Fibroblast of the conjunctiva (primary cell): ENCODE measurements around the gene HOXA5.

Experiments
- DNase-seq: peaks from one replicate; pipeline ENCODE4 v3.0.0-alpha.2; 2010; ENCODE audit warnings: low read depth

Gene HOXA5

DNA sequence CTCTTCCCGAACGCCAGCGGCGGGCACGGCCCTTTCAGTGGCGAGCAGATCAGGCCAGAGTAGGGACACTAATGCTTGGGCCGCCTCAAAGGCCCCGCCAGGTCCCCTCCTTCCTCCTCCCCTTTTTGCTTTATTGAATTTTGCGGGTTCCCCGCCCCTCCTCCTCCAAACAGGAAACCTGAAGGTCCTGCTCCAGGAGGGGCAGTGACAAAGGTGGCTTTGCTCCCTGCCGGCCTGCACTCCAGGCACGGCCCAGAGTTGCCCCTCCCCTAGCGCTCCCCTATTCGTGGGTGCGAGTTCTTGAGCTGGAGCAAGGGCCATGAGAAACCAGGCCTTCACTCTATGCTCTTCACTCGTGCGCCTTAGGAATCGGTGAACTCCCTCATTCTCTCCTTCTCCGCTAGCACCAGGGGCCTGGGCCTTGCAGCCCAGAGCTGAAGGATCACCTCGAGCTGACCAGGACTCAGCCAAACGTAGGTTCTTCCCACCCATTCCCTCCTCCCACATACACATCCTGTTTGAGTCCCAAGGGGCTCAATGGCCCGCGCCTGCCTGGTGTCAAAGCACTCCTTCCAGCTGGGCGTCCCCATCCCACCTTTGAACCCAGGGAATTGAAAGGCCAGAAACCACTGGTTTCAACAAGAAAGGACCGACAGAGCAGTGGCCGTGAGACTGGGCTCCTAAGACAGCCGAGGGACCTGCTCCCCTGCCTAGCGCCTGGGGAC lies 4.7 kb upstream of the HOXA5 start:
- no peak for DNase-seq

DNA sequence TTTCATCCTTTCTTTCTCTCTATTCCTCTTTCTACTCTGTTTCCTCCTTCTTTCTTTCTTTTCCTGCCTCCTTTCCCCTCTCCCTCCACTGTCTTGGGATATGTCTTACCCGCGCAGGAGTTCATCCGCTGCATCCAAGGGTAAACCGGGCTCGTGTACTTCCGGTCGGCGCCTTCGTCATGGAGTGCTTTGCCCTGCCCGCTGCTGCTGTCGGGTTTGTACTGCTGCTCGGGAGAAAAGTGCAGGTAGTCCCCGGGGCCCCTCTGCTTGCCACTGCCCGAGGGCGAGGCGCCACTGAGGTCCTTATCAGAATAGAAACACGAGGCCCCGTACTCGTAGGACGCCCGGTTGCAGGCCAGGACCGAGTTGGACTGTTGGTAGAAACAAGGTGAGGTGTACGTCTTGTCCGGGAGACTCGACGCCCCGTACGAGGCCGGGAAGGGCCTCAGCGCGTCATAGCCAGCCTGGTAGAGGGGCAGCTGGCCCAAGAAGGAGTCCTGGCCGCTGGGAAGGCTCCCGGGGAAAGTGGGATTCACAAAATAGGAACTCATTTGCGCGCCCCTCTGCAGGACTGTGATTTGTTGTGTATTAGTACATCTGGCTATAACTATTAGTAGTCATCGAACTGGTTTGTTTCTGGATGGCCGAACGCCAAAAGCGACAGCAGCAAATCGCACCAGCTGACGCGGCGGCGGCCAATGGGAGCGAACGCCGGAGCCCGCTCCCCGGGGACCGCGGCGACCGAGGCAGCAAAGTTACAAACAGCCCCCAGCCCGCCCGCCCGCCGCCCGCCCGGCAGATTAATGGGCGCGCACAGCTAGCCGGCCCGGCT lies 3.9 kb upstream of the HOXA5 start, which contains the start of gene HOXA6:
HOXA6 (minus strand) TSS at position 576 of the 832 bp plus-strand sequence; CDS start at position 551, 25 bp downstream.
- no peak for DNase-seq

DNA sequence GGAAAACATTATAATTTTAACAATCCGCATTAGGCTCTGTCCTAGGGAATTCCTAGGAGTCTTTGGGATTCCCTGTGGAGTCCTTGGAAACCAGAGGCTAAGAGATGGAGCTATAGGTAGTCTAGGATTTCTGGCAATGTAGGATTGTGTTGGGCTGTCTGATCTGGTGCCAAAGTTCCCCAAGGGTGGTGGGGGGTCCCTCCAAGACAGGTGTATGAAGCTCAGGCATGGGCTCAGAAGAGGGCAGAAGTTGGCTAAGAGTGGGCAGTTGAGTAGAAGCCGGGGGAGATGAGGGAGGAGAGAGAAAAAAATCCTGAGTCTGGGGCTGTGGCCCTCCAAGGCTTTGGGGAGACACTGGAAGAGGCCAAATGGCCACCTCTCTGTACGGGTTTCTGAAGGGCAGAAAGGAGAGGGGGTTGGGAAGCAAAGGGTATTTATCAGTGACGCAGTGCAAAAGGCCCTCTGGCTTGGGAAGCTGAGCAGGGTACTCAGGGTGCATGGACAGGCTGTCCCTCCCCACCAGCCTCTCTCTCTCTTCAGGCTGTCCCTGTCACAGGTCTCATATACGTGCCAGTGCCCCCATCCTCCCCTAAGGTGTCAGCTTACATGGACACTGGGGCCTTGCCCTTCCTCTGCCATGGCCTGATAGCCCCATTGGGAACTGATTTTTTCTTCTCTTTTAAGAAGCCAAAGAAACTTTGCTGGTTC lies 3.2 kb upstream of the HOXA5 start:
- DNase-seq = no peak

DNA sequence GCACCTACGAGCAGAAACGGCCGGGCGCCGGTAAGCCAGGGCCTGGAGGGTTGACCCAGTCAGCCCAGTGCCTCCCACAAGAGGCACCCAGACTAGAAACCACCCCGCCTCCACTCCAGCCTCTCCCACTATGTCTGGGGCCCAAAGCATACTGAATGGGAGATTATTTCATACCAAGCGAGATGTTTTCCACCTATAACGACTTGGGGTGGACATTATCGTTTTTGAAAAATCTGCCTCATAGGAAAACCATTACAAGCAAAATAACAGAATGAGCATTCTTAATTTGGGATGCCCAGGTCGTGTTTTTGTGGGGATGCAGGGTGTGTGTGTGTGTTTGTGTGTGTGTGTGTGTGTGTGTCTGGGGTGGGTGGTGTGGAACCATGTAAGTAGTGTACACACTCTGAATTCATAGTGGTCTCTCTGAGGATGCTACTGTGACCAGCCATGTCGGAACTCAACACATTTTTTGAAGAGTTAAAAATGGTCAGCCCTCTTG lies 2.5 kb upstream of the HOXA5 start:
- no peak for DNase-seq

DNA sequence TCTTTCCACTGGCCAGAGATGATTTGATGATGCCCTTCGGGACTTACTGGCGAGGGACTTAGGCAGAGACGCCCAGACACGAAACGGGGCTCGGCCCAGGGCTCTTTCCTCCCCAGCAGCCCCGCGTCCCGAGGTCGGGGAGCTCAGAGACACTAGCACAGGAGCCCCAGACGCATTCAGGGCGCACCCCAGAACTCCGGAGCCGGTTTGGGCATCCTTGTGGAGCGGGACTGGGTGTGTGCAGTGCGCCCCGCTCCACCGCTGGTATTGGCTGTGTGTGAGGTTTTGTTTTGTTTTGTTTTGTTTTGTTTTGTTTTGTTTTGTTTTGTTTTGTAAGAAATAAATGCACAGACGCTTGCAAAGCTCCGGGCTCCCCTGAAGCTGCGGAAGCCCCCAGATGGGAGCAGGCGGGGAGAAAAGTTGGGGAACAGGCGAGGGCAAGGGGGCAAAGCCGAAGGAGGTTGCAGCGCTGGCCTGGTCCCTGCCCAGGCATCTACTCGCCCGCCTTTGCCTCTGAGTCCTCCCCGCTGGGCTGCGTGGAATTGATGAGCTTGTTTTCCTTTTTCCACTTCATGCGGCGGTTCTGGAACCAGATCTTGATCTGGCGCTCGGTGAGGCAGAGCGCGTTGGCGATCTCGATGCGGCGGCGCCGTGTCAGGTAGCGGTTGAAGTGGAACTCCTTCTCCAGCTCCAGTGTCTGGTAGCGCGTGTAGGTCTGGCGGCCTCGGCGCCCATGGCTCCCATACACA lies 1.9 kb upstream of the HOXA5 start:
- no peak for DNase-seq

DNA sequence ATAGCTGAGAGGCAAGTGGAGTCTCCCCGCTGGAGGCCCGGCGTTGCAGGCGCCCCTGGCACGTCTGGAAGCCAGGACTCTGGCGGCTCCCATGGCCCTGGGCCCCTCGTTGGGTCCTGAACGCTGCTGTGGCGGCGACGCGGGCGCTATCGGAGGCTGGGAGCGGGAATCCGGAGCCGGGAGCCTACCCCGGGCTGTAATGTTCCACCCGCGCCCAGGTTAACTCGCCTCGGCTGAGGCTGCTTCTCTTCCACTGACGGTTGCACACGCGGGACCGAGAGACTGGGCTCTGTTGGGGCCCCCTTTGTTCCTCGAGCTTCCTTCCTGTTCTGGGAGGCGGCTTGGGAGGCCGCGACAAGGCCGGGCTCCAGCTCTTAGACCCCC lies 1.3 kb upstream of the HOXA5 start:
- DNase-seq = no peak

DNA sequence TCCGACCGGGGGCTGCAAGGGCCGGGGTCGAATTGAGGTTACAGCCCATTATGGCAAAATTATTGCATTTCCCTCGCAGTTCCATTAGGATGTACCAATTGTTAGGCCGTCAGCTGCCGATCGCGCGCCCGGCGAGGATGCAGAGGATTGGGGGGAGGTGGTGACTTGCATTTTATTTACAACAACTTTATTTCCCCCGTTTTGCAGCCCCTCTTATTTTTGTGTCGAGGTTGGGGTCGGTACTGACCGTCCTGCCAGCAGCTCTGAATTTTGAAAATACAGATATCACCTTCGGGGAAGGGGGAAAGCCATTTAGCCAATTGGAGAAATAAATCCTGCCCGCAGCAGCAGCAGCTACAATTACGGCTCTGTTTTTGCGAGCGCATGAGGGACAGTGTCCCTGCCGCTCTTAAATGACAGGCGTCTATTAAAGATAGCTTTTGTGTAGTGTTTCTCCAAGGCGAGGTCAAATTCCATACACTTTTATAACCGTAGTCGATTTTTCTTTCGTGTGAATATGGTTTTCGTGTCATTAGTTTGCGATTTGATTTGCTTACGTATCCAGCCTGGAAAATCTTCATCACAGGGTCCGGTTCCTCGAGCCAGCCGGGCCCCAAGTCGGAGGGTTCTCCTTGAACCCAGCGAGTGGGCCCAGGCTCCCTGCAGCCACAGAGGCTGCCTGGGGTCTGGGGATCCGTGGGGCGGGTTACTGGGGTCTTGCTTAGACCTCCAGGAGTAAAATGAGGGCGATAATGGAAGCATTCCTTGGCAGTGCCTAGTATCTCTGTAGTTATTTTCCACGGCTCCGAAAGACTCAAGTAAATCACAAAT lies 684 bp upstream of the HOXA5 start:
- no peak for DNase-seq

DNA sequence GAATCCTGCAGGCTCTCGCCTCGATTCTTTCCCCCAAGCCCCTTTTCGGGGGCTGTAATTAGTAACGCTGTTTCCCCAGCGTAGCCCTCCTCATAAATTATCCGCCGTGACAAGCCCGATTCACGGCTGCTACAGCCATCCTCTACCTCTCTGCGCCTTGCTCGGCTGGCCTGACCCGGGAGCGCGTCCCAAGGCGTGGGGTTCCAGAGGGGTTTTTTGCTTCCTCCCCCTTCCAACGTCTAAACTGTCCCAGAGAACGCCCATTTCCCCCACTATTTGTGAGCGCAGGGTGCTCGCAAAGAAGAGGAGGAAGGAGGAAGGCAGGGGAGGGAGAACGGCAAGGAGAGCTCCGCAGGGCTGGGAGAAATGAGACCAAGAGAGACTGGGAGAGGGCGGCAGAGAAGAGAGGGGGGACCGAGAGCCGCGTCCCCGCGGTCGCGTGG lies 880 bp downstream of the HOXA5 start:
- DNase-seq = no peak

DNA sequence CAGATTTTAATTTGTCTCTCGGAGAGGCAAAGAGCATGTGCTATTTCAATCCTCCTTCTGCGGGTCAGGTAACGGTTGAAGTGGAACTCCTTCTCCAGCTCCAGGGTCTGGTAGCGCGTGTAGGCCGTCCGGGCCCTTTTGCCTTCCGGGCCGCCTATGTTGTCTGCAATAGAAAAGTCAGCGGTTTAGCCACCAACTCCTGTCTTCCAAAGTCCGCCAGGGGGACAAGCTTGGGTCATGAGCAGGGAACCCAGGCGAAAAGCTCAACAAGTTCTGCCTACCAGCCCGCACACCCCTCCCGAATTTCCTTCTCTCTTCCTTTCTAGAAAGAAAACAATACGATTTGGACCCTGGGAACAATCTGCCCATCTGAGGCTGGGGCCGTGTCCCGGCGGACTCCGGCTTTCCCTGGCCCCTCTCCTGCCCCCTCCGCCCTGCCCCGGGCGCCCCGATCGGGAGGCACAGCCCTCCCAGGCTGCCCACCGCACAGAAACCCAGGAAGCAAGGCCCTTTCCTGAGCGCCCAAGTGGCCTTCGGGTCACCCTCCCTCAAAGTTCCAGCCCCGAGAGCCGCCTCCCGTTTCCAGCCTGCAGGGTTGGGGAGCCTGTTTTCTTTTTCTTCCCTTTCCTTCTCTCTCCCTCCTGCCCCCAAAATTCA lies 1.4 kb downstream of the HOXA5 start:
- no peak for DNase-seq

DNA sequence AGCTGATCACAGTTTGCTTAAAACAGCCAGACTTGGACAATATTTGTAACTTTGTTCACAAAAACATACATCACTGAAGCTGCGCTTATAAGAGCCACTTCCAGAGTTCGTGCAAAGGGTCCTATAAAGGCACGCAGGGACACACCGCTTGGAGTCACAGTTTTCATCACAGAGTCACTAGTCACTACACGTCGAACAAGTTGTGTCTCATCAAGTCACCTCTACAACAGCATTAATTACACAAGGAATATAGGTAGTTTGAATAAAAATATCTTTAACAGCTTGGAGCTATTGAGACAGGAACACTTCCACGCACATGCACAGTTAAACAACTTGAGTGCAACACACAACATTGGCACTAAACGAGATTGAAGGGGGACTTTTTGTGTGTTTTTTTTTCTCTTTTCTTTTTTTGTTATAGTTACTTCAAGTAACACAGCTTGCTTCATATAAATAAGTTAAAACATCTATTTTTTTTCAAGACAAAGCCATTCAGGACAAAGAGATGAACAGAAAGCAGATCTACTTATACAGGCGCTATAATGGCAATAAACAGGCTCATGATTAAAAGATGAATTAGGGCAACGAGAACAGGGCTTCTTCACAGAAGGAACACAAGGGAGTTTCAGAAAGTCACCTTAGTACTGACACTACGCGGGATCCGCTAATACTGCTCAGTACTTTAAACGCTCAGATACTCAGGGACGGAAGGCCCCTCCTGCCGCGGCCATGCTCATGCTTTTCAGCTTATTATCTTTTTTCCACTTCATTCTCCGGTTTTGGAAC lies 2.2 kb downstream of the HOXA5 start:
- no peak for DNase-seq

DNA sequence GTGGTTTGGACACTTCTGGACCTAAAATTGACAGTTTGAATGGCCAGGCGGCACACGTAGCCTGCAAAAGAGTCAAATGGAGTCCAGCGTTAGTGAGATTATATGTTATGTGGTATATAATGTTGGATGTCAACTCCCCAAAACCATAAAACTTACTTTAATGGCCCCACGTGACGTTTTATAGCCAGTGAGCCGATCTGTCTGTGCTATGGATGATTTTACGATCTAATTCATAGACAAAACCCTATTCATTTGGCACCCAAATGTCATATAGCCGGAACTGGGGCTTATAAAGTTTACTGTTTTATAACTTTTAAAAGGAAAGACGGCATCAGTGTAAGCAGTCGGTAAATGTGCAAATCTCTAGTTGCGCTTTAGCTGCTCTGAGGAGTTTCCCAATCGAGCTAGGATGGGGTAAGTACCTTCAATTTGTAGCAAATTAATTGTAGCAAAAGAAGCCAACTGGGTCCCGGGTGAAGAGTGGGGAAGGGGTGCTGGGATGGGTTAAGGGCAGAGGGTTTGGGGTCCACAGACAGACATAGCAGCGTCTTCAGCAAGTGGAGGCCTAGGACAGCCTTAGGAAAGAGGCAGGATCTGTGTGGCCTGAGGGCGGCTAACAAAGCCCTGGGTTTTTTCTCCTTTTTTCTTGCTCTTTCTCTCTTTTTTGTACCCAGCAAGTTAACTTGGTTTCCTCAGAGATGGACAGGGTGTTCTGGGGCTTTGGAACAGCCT lies 3.2 kb downstream of the HOXA5 start:
- DNase-seq = no peak

DNA sequence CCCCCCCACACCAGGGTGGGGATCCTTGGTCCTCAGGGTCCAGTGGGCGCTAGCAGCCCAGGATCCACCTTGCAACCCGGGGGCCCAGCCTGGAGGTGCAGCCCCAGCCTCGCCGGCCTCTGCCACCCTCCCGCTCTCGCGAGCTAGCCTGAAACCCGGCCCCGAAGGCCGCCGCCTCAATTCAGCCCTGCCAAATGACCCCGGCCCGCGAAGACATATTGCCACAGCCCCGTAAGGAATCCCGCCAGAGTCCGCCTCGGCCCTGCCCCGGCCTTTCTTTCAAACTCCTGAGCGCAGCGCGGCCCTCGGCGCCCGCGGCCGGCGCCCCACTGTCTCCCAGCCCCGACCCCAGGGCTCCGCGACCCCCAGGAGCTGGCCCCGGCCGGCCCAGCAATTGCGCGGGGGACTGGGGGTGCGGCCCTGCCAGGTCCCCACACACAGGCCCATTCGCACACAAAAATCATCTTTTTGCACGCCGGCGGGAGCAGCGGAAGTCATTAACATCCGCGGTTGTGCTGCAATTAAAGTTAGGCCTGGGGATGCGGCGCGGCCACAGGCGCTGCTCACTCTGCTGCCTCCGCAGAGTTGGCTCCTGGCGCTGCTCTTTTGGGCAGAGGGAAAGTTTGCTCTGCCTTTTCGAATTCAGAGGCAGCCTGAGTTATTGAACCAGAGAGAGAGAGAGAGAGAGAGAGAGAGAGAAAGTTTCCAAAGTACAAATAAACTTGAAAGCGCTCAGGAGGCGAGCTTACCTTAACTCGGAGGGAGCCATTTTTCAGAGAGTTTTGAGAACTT lies 4.0 kb downstream of the HOXA5 start:
- no peak for DNase-seq

DNA sequence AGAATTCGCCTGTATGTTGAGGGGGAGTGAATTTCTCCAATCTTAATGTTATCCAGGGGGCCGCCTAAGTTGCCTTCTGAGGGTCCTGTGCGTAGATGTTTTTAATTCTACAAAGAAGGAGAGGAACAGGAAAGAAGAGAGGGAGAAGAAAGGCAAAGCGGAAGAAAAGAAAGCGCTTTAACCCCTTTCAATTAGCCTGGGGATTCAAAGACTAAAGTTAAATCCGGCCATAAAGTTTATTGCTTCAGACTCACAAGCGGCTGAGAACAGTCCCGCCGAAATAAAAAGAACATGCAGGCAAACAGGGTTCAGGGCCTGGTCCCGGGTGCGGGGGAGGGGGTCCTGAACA lies 4.5 kb downstream of the HOXA5 start:
- no peak for DNase-seq

DNA sequence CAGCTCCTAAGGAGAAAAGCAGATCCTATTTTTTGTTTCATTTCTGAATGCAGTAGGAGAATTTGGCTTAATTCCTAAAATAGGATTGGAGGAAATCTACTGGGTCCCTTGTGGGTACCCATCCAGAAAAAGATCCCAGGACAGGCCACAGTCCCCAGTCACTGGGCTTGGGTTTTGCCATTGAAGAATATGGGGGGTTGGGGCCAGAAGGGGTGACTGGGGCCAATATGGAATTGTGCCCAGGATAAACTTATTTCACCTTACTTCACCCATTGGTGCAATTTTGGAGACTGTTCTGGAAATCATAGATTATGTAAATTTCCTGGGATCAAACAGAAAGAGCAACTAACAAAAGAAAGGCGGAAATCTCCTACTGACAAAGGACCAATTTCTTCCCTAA lies 5.0 kb downstream of the HOXA5 start:
- no peak for DNase-seq

DNA sequence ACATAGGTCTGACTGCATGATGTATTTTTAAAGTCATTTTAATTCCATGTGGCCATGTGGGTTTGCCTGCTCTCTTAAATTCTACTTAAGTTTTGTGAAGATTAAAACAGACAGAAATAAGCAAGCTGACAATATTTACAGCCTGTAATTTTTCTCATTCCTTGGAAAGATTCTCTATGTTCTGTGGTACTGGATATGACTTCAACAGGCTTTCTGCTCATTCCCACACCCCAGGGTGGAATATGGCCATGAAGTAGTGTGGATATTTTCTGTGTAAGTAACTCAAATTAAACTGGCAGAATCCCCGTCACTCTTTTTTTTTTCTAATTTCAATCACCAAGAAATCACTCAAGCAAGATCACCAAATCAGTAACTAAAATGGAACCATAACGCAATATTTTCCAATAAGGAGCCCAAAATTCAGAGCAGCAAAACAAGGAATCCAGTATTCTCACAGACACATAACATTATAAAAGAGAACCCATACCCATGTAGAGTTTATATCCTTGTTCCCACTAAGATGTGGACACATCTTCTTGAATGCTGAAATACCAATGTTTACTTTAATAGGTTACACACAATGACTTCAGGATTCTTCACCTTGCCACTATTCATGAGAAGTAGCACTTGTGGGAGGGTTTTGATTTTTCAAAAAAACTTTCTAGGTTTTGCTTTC lies 5.7 kb downstream of the HOXA5 start:
- DNase-seq = no peak

DNA sequence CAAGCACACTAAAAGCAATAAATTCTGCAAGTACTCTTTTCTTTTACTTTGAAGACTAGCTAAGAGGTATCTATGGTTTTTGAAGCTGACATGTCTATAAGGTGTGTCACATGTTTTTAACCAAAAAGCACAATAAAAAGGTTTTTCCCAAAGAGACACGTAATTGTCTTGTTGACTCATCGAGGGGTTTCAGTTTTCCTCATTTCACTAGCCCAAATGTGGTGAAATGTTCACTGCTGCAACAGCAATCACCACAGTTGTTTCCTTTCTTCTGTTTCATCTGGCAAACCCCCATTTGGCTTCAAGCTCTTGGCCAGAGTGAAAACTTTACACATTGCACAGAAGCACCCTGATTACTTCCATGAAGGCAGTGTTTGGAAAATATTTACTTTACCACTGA lies 9.1 kb downstream of the HOXA5 start:
- no peak for DNase-seq

DNA sequence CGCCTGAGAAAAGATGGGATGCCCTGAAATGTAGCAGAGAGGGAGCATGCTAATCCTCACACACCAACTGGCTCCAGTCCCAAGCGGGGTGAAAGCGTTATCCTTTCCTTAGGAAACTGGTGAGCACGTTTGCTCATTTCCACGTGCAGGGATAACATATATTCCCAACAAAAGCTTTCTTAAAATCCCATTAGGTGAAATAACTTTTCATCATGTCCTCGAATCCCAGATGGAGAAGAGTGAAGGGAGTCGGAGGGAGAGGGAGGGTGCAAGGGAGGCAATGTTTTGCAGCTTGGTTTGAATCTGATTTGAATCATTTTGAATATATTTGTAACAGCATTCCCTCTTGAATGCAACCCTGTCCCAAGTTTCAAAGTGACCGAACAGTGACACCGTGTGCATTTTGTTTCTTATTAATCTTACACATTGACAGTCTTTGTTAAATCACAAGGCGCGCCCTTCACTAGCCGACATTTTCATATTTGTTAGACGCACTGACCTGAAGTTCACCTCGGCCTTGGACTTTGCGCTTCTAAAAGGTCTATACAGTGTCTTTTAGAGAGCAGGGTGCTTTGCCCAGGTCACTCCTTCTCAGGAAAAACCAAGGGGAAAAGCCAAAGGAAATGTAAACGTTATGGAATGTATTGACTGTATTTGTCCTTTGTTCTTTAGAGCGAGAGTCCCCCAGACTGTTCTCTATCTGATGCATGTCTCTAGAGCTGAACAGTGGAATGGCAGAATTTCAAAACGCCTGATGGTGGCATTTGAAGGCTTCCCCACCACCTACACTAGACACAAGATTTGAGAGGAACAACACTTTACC lies 9.9 kb downstream of the HOXA5 start:
- DNase-seq = no peak
